HCT116 (cell line): ENCODE results near the gene UGT1A7. TPM values are rescaled to one million over a fixed set of nuclear protein-coding genes. Genes with fewer than 3 reads are reported as not detected.

Experiments
- ATAC-seq: fragments of 200-7000 bp; cut with Tn5 transposase; 2 replicates; pipeline ENCODE4 v1.9.1; 2020; ENCODE audit warnings: mild to moderate bottlenecking, moderate library complexity
- BruUV-seq: library from RNA; stranded (reverse); fragments of 400-500 nt; replicated peaks from 2 replicates; lab custom pipeline; 2021; lab: Mats Ljungman, UMichigan
- CTCF ChIA-PET: fragments of 300-600 bp; sonication (Branson Sonifier 250); formaldehyde crosslinking; loops from one replicate; lab custom pipeline; 2021; ENCODE audit warnings: antibody characterized with exemption; lab: Charles Lee
- POLR2A ChIA-PET: fragments of 300-600, 350-600 bp; sonication (Branson Sonifier 250); formaldehyde crosslinking; loops from one replicate; lab custom pipeline; 2021; ENCODE audit warnings: antibody characterized with exemption; lab: Charles Lee
- RAD21 ChIA-PET, 2 experiments: fragments of 300-600 bp; sonication (Branson Sonifier 250); formaldehyde crosslinking; loops; one replicate each; lab custom pipeline; 2023; ENCODE audit warnings: low total read pairs in 2 of 2; ENCODE audit not compliant: uncharacterized antibody in 2 of 2, unreplicated experiment in 2 of 2, low non-redundant PET in 1 of 2; lab: Charles Lee
- DNase-seq: peaks from one replicate; pipeline ENCODE4 v3.0.0-alpha.2; 2010; ENCODE audit warnings: low read depth, low spot score
- H2AFZ ChIP-seq: fragments of 200-600 bp; shearing (Covaris generic), sonication (generic); 2 replicates; pipeline ENCODE4 v1.6.1; 2017; ENCODE audit warnings: low read depth, mixed run types, mixed read lengths, antibody characterized with exemption, low read length; ENCODE audit not compliant: poor library complexity, severe bottlenecking
- H3K27ac ChIP-seq: 2 replicates; pipeline ENCODE4 v1.5.1; 2012; ENCODE audit warnings: low read depth, low read length
- H3K27me3 ChIP-seq: fragments of 200-600 bp; sonication (generic); 2 replicates; pipeline ENCODE4 v1.6.1; 2016; ENCODE audit warnings: mixed run types, low read length, mixed read lengths; ENCODE audit not compliant: insufficient read depth
- H3K36me3 ChIP-seq, 2 experiments: fragments of 200-500 bp in 1 of 2; fragments of 200-600 bp in 1 of 2; sonication (Bioruptor generic) in 1 of 2; sonication (generic) in 1 of 2; 2 replicates each; pipeline versions ENCODE4 v1.5.1 to v1.6.1; 2014 to 2016; ENCODE audit warnings: low read length in 2 of 2, inconsistent platforms in 1 of 2, mixed read lengths in 1 of 2, mixed run types in 1 of 2; ENCODE audit not compliant: insufficient read depth in 2 of 2, control insufficient read depth in 1 of 2
- H3K4me1 ChIP-seq, 2 experiments: fragments of 200-600 bp in 1 of 2; sonication (generic) in 1 of 2; 2 replicates each; pipeline versions ENCODE4 v1.5.1 to v1.6.1; 2012 to 2017; ENCODE audit warnings: low read length in 2 of 2, inconsistent platforms in 1 of 2, mild to moderate bottlenecking in 1 of 2, mixed read lengths in 1 of 2, mixed run types in 1 of 2, moderate library complexity in 1 of 2; ENCODE audit not compliant: insufficient read depth in 2 of 2, control insufficient read depth in 1 of 2
- H3K4me2 ChIP-seq: fragments of 200-600 bp; sonication (generic); 2 replicates; pipeline ENCODE4 v1.6.1; 2017; ENCODE audit warnings: mixed run types, low read length, mixed read lengths
- H3K4me3 ChIP-seq, 2 experiments: fragments of 200-600 bp in 1 of 2; sonication (generic) in 1 of 2; replicated peaks in 1 of 2; 2 replicates each; pipeline ENCODE4 v1.5.1; 2011 to 2016; ENCODE audit warnings: low read length in 2 of 2, control low read depth in 1 of 2, low read depth in 1 of 2, mild to moderate bottlenecking in 1 of 2, mixed read lengths in 1 of 2, mixed run types in 1 of 2
- H3K79me2 ChIP-seq: fragments of 200-600 bp; sonication (generic); 2 replicates; pipeline ENCODE4 v1.6.1; 2017; ENCODE audit warnings: mild to moderate bottlenecking, mixed run types, low read length, moderate library complexity, mixed read lengths; ENCODE audit not compliant: insufficient read depth
- H3K9ac ChIP-seq: fragments of 200-600 bp; sonication (generic); 2 replicates; pipeline ENCODE4 v1.6.1; 2016; ENCODE audit warnings: low read length, mixed read lengths
- H3K9me2 ChIP-seq: fragments of 200-600 bp; sonication (generic), shearing (Covaris generic); 2 replicates; pipeline ENCODE4 v1.6.1; 2017; ENCODE audit warnings: mixed run types, mild to moderate bottlenecking, moderate library complexity; ENCODE audit not compliant: insufficient read depth
- H3K9me3 ChIP-seq, 2 experiments: fragments of 200-500 bp in 1 of 2; fragments of 200-600 bp in 1 of 2; sonication (Bioruptor generic) in 1 of 2; sonication (generic) in 1 of 2; 2 replicates each; pipeline ENCODE4 v1.6.1; 2014 to 2017; ENCODE audit warnings: low read length in 2 of 2, mixed read lengths in 2 of 2, inconsistent platforms in 1 of 2, low read depth in 1 of 2, mild to moderate bottlenecking in 1 of 2, mixed run types in 1 of 2, moderate library complexity in 1 of 2; ENCODE audit not compliant: control insufficient read depth in 1 of 2, insufficient read depth in 1 of 2
- H4K20me1 ChIP-seq: fragments of 200-600 bp; sonication (generic), shearing (Covaris generic); 2 replicates; pipeline ENCODE4 v1.6.1; 2017; ENCODE audit warnings: mixed run types, mild to moderate bottlenecking, moderate library complexity; ENCODE audit not compliant: insufficient read depth
- EGR1 ChIP-seq: IDR thresholded peaks from 2 replicates; pipeline ENCODE4 v1.6.1; 2012; ENCODE audit warnings: low read depth
- ELF1 ChIP-seq: IDR thresholded peaks from 2 replicates; pipeline ENCODE4 v1.6.1; 2012; ENCODE audit warnings: low read depth, borderline replicate concordance
- EZH2 ChIP-seq: fragments of 200-600 bp; sonication (generic); IDR thresholded peaks from 2 replicates; pipeline ENCODE4 v1.6.1; 2017; ENCODE audit warnings: antibody characterized with exemption, mixed run types
- FOSL1 ChIP-seq: IDR thresholded peaks from 2 replicates; pipeline ENCODE4 v1.6.1; 2012; ENCODE audit warnings: low read depth
- RAD21 ChIP-seq: IDR thresholded peaks from 2 replicates; pipeline ENCODE4 v1.6.1; 2012; ENCODE audit warnings: low read depth, mild to moderate bottlenecking
- REST ChIP-seq: IDR thresholded peaks from 2 replicates; pipeline ENCODE4 v1.6.1; 2012; ENCODE audit warnings: low read depth
- SIN3A ChIP-seq: IDR thresholded peaks from 2 replicates; pipeline ENCODE4 v1.6.1; 2012; ENCODE audit warnings: low read depth
- SRF ChIP-seq: IDR thresholded peaks from 2 replicates; pipeline ENCODE4 v1.6.1; 2012; ENCODE audit warnings: low read depth
- TCF7L2 ChIP-seq: IDR thresholded peaks from 2 replicates; pipeline ENCODE4 v1.7.0; 2011; ENCODE audit warnings: borderline replicate concordance, inconsistent platforms; ENCODE audit not compliant: insufficient read depth, insufficient read length; ENCODE audit errors: extremely low read depth
- YY1 ChIP-seq: IDR thresholded peaks from 2 replicates; pipeline ENCODE4 v1.6.1; 2011; ENCODE audit warnings: low read length, low read depth, moderate library complexity, mild to moderate bottlenecking; ENCODE audit not compliant: insufficient replicate concordance; ENCODE audit errors: extremely low read depth
- ZBTB33 ChIP-seq: IDR thresholded peaks from 2 replicates; pipeline ENCODE4 v1.6.1; 2011; ENCODE audit warnings: mild to moderate bottlenecking, low read length, moderate library complexity; ENCODE audit not compliant: insufficient replicate concordance; ENCODE audit errors: extremely low read depth
- ZNF274 ChIP-seq: fragments of 200-500 bp; sonication (Bioruptor generic); IDR thresholded peaks from 2 replicates; pipeline ENCODE4 v1.6.1; 2014; ENCODE audit warnings: mild to moderate bottlenecking, low read depth, low read length, inconsistent platforms
- intact Hi-C: fragments of 100-400 bp; cut with micrococcal nuclease; formaldehyde crosslinking; loops from 2 replicates; pipeline ENCODE4 v1.10.0; 2022
- total RNA-seq: library from RNA; stranded (reverse); gene quantifications from one replicate; pipeline ENCODE4 v1.2.1, GENCODE V29; 2021; ENCODE audit not compliant: unreplicated experiment

The UGT1A7 gene
- total RNA-seq, 1 experiment from 2014 or later = not detected

- Histone ChIP-seq H3K9me2 (no peaks in the 10 kb centered on the region), H3K4me3 (no peak overlapping the region), H3K4me2 (no peak overlapping the region), H3K27me3 (no peaks in the 10 kb centered on the region), H3K27ac (no peak overlapping the region), H3K9ac (no peak overlapping the region), H4K20me1 (no peaks in the 10 kb centered on the region), H3K79me2 (no peaks in the 10 kb centered on the region), H2AFZ (no peak overlapping the region), H3K9me3 (no peaks in the 10 kb centered on the region), H3K4me1 (peaks cover 3 to 10% of the 10 kb centered on the region in 2 experiments; a peak in 2 of 4 replicates), H3K36me3 (no peaks in the 10 kb centered on the region)
- TF ChIP-seq ZBTB33 = no peak
- no peak for TF ChIP-seq ZNF274
- TF ChIP-seq EGR1 = no peak
- no peak for TF ChIP-seq YY1
- TF ChIP-seq SIN3A = no peak
- TF ChIP-seq ELF1 = no peak
- TF ChIP-seq TCF7L2 = no peak
- no peak for TF ChIP-seq EZH2
- no peak for TF ChIP-seq RAD21
- no peak for TF ChIP-seq REST
- TF ChIP-seq SRF = no peak
- no peak for TF ChIP-seq FOSL1
- ChIA-PET CTCF (no interaction called here), RAD21 (no interaction called here), POLR2A (no interaction called here)
- no peak for ATAC-seq
- no TSS peak for BruUV-seq
- intact Hi-C loops = no loop called here
- DNase-seq = no peak
Measured at GRCh38 chr2:233768076-233768475, 86.4 kb downstream of the UGT1A7 start.
